SK-N-SH treated with all-trans-retinoic acid at 6 μM for 48 hours (cell line): Measurements from ENCODE around the gene AMPD3.

ENCODE experiments used
- ARNTL ChIP-seq: fragments of 450-650 bp; formaldehyde crosslinking; IDR thresholded peaks from 2 replicates; pipeline ENCODE4 v1.5.0; 2020; ENCODE audit warnings: low read depth, mild to moderate bottlenecking, moderate library complexity, borderline replicate concordance
- ESRRG ChIP-seq: fragments of 250-450 bp; sonication (Bioruptor Pico); IDR thresholded peaks from 2 replicates; pipeline ENCODE4 v1.6.1; 2021; ENCODE audit warnings: mild to moderate bottlenecking
- TOX ChIP-seq: fragments of 250-450 bp; sonication (Bioruptor Pico); IDR thresholded peaks from 2 replicates; pipeline ENCODE4 v1.8.0; 2021; ENCODE audit warnings: mild to moderate bottlenecking, moderate library complexity, borderline replicate concordance
- ZFP30 ChIP-seq: fragments of 450-650 bp; formaldehyde crosslinking; IDR thresholded peaks from 2 replicates; pipeline ENCODE4 v1.5.0; 2022; ENCODE audit warnings: mild to moderate bottlenecking, moderate library complexity
- ZNF565 ChIP-seq: fragments of 450-650 bp; formaldehyde crosslinking; conservative IDR thresholded peaks from 2 replicates; pipeline ENCODE4 v1.5.0; 2020; ENCODE audit warnings: low read depth, mild to moderate bottlenecking, moderate library complexity
- TF ChIP-seq, protein P1 (sequence below): fragments of 250-450 bp; sonication (Bioruptor Pico); IDR thresholded peaks from 2 replicates; pipeline ENCODE4 v1.5.0; 2020; ENCODE audit warnings: mild to moderate bottlenecking, moderate library complexity

DNA sequence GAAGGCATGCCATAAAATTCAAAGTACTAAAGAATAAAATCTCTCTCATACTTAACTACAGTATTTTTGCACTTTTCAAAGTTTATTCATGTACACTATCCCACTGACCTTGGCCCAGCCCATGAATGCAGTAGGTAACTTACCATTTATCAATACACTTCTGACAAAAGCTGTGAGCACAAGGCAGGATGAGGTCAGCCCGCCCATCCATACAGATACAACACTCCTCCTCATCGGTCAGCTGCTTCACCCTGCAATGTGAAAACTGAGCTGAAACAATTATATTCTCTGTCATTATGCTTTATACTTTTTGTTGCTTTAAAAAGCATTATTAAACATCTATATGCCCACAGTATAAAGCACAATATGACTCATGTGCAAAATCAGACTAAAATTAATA is 63.8 kb downstream of the AMPD3 start:
- TF ChIP-seq ZFP30 (CRISPR knock-in tag) (no peak), ARNTL (CRISPR knock-in tag) (no peak), ESRRG (CRISPR knock-in tag) (no peak), TOX (CRISPR knock-in tag) (no peak), ZNF565 (CRISPR knock-in tag) (no peak)
- TF ChIP-seq, protein P1, sequence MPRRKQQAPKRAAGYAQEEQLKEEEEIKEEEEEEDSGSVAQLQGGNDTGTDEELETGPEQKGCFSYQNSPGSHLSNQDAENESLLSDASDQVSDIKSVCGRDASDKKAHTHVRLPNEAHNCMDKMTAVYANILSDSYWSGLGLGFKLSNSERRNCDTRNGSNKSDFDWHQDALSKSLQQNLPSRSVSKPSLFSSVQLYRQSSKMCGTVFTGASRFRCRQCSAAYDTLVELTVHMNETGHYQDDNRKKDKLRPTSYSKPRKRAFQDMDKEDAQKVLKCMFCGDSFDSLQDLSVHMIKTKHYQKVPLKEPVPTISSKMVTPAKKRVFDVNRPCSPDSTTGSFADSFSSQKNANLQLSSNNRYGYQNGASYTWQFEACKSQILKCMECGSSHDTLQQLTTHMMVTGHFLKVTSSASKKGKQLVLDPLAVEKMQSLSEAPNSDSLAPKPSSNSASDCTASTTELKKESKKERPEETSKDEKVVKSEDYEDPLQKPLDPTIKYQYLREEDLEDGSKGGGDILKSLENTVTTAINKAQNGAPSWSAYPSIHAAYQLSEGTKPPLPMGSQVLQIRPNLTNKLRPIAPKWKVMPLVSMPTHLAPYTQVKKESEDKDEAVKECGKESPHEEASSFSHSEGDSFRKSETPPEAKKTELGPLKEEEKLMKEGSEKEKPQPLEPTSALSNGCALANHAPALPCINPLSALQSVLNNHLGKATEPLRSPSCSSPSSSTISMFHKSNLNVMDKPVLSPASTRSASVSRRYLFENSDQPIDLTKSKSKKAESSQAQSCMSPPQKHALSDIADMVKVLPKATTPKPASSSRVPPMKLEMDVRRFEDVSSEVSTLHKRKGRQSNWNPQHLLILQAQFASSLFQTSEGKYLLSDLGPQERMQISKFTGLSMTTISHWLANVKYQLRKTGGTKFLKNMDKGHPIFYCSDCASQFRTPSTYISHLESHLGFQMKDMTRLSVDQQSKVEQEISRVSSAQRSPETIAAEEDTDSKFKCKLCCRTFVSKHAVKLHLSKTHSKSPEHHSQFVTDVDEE = no peak
